Eye (tissue), 1 donor: Measurements from ENCODE around the gene NUP98.
"Not testable (repeated sequence)": the region's sequence is repeated elsewhere in the genome, so short reads cannot be mapped to it uniquely, and the experiment has no call there.

Experiments
- DNase-seq: peaks from one replicate; pipeline ENCODE4 v3.0.0-alpha.2; 2015

The NUP98 gene

GRCh38 chr11:3825473-3826154, 28.3 kb upstream of the NUP98 start:
- no peak for DNase-seq

- DNase-seq, result peak; percentile 62
Measured at GRCh38 chr11:3824714-3825472, 27.5 kb upstream of the NUP98 start.

- DNase-seq, result no peak
Measured at GRCh38 chr11:3823762-3824506, 26.6 kb upstream of the NUP98 start.

- DNase-seq, result no peak
Measured at GRCh38 chr11:3823303-3823702, 25.9 kb upstream of the NUP98 start.

GRCh38 chr11:3822312-3822711, 25.0 kb upstream of the NUP98 start:
- DNase-seq, result no peak

GRCh38 chr11:3820971-3821370, 23.6 kb upstream of the NUP98 start:
- DNase-seq, result no peak

- no peak for DNase-seq
Measured at GRCh38 chr11:3817181-3817800, 19.9 kb upstream of the NUP98 start.

- no peak for DNase-seq
Measured at GRCh38 chr11:3816673-3817072, 19.3 kb upstream of the NUP98 start.

GRCh38 chr11:3815845-3816244, 18.5 kb upstream of the NUP98 start:
- DNase-seq, result no peak

- DNase-seq, result not testable (repeated sequence)
Measured at GRCh38 chr11:3814832-3815231, 17.5 kb upstream of the NUP98 start.

GRCh38 chr11:3810951-3811350, 13.6 kb upstream of the NUP98 start:
- no peak for DNase-seq

GRCh38 chr11:3810446-3810845, 13.1 kb upstream of the NUP98 start:
- no peak for DNase-seq

- no peak for DNase-seq
Measured at GRCh38 chr11:3809624-3809928, 12.2 kb upstream of the NUP98 start.

GRCh38 chr11:3808861-3809623, 11.7 kb upstream of the NUP98 start:
- peak; percentile 27 for DNase-seq

GRCh38 chr11:3807909-3808860, 10.8 kb upstream of the NUP98 start, which contains the start of gene PGAP2:
PGAP2 (plus strand) TSS chr11:3808560; CDS start chr11:3811260, 2,700 bp downstream.
- DNase-seq, result peak; percentile 86

- DNase-seq, result no peak
Measured at GRCh38 chr11:3803726-3804495, 6.6 kb upstream of the NUP98 start.

- DNase-seq, result no peak
Measured at GRCh38 chr11:3802011-3802790, 4.8 kb upstream of the NUP98 start.

- DNase-seq, result no peak
Measured at GRCh38 chr11:3799873-3800272, 2.5 kb upstream of the NUP98 start.

GRCh38 chr11:3799143-3799542, 1.8 kb upstream of the NUP98 start:
- no peak for DNase-seq
